ENCODE results near the gene STMN1. TPM values are rescaled to one million over a fixed set of nuclear protein-coding genes. Genes with fewer than 3 reads are reported as not detected.

Gene STMN1
- polyA plus RNA-seq, 1 donor: 436 TPM

DNA sequence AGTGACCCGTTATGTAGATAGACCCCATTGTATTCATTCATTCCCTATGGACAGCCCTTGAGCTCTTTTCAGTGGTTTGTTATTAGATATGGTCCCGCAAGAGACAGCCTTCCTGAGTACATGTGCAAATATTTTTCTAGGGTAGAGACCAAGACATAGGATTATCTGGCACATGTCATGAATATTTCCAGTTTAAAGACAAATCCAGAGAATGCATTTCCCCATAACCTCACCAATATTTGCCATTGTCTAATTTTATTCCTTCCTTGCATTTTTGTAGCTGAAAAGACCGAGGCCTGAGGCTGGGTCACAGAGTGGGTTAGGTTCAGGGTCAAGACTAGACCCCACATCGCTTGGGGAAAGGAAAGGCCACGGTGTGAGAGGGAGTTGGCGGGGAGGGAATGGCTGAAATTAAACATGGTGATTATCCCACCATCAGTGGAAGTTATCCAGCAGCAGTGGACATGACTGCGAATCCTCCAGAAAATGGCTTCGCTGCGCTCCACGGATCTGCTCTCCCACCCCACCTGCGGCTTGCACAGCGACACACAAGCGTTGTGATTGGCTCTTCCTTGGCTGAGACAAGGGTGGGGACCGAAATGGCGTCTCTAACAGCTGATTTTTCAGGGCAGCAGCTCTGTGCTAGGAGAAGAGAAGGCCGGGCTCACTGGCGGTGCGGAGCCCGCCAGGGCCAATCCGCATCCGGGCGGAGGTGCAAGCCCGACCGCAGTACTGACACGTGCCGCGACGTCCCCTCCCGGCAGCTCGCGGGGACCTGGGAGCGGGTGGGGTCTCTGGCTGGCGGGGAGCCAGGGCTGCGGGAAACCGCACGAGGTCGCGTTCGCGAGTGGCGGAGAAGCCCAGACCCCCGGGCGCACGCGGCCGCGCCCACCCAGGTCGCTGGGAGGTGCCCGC, 16.1 kb upstream of the STMN1 start:
- no peak for DNase-seq (ENCODE audit: low read depth)

DNA sequence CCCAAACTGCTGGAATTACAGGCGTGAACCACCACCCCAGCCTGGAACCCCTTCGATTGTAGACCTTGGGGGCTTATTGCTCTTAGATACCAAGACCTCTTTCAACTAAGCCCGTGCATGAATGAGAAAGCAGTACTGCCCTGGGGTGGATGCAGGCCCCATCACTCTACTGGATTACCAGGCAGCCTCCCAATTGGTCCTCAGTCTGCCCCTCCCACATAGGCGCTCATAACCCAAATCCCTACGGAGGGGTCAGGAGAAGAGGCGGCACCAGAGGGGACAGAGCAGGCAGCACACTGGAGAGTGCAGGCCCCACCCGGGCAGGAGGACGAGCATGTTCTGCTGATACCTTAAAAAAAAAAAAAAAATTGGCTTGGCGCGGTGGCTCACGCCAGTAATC, 12.4 kb upstream of the STMN1 start:
- no peak for DNase-seq (ENCODE audit: low read depth)

DNA sequence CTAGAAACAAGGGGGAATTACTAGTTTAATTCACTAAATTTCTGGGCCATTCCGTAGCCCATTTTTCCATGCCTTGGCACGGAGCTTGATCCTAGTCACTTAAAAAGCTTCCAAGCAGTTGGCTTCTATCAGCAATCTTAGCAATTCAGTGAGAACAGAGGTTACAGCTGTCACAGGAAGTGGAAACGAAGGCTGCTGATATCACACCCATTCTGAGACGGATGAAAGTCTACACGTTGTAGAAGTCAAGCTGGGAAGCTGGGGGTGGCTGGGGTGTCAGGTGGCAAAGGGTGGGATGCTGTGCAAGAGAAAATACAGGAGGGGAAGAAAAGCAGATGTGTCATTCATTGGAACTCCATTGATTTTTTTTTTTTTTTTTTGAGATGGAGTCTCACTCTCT, 11.8 kb upstream of the STMN1 start:
- no peak for DNase-seq (ENCODE audit: low read depth)

DNA sequence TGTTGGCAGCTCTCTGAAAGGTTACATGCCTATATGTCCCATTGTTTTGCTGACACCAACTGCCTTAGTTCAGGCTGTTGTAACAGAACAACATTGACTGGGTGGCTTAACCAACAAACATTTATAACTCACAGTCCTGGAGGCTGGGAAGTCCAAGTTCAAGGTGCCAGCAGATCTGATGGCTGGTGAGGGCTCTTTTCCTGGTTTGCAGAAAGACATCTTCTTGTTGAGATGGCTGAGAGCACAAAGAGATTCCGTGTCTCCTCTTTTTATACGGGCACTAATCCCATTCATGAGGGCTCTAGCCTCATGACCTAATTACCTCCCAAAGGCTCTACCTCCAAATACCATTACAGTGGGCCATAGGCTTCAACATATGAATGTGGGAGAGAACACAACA, 10.2 kb upstream of the STMN1 start:
- no peak for DNase-seq (ENCODE audit: low read depth)

DNA sequence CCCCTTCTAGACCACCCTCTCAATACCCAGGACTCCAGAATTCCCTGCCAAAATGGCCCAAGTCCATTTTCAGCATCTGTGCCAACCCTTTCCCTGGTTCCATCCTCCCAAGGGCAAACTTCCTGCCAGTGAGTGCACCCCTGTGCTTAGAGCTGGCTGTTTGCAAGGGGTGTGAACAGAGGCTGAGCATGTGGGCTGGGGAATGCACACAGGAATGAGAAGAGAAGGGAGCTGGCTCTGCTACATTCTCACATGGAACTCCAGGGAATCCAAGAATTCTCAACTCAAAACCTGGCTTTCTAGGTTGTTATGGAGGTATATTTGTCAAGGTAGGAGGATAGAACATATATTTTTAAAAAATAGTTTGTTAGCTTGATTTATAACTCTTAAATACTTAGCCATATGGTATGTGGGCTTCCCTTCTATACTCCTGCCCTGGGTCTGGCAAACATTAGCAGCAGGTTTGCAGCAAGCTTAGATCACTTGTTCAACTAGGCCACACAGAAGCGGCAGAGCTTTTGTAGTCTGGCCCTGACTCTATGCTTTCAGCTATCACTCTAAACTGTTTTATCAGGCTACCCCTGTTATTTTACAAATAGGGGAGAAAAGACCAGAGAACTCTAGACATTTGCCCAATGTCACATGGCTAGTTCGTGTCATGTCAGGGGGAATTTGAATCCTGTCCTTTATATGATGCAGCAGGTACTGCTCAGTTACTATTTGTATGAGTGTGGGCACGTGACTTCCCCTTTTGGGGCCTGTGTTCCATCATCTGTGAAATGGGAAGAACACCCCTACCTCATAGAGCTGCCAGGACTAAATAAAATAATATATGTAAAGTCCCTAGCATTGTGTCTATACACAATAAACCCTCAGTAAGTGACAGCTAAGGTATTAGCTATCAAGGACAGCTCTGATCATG, 8.1 kb upstream of the STMN1 start:
- no peak for DNase-seq (ENCODE audit: low read depth)

DNA sequence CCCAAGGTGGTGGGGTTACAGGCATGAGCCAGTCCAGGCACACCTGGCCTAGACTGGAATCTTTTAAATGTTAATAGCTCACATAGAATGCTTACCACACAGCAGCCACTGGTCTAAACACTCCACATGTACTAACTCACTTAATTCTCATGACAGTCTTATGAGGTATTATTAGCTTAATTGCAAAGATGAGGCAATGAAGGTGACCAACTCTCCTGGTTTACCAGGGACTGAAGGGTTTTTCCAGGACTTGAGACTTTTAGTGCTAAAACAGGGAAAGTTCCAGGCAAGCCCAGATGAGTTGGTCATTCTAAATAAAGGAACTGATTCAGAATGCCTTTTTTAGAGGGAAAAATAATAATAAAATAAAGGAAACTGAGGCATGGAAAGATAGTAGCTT, 7.0 kb upstream of the STMN1 start:
- DNase-seq (ENCODE audit: low read depth): no peak

DNA sequence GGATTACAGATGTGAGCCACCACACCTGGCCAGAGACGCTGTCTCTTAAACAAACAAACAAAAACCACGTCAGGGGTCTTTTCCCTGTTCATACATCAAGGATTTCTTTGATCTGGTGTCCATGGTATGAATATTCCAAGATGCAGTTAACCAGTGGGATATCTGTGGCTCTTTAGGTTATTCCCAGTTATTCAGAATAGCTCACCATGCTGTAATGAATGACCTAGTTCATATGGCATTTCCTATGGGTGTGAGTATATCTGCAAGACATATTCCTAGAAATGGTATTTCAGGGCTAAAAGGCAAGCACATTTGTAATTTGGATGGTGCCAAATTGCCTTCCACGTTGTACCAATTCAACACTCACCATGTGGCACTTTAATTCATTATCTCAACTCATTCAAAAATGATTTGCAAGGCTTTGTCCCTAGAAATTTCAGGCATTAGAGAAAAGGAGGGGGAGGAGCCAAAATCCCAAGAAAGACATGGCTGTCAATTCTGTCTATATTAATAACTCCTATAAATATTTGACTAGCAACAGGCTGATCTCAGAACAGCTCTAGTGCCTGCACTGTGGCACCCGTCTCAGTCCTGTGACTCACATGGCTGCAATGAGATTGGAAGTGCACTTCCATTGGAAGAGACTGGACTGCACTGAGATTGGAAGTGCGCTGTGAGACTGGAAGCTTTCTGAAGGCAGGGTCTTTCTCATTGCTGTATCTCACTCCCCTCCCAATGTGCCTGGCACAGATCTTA, 6.0 kb upstream of the STMN1 start:
- no peak for DNase-seq (ENCODE audit: low read depth)

DNA sequence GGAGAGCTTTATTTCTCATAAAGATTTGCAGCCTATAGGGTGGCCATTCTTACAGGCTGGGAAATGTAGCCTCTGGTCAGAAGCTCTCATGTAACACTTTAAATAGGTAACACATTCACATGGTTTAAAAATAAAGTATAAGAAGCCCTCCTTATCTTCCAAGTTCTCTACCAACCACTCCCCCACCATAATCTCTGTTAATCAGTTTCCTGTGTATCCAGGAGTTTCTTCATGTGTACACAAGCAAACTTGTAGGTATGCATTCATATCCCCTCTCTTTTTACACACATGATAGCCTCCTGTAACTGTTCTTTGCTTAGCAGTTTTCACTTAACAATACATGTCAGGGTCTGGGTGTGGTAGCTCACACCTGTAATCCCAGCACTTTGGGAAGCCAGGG, 4.9 kb upstream of the STMN1 start:
- no peak for DNase-seq (ENCODE audit: low read depth)

DNA sequence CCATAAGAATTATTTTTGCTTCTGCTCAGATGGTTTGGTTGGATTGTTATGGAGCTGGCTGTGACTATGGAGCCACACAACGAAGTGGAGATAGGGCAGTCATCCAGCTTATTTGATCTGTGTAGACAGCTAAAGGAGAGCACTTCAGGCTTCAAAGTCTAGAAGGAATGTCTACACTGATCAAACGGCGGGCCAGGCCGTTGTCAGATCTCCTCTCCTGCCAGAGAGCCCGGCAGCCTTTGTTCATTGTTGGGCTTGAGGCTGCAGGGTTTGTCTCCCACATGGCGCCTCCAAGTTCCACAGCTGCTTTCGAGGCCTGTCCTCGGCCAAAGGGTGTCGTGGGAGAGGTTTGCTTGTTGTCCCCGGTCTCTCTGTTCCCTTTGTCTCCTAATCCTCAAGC, 2.8 kb upstream of the STMN1 start:
- no peak for DNase-seq (ENCODE audit: low read depth)

DNA sequence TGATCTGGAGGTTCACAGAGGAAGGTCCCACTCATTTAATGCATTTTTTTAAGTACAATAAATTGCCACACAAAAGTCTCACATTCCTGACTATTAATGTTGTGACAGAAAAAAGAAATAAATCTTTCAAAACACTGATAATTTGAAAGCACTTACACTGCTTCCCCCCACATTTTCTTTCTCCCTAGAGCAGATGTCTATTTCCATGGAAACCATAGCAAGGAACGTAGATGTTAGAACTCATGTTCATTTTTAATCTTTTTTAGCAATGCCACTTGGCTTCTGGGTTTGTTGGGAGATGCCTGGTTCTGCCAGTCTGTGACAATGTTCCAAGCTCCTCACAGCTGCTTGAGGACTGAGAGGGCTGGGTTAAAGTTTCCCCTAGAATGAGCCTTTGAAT, 1.9 kb upstream of the STMN1 start:
- no peak for DNase-seq (ENCODE audit: low read depth)

DNA sequence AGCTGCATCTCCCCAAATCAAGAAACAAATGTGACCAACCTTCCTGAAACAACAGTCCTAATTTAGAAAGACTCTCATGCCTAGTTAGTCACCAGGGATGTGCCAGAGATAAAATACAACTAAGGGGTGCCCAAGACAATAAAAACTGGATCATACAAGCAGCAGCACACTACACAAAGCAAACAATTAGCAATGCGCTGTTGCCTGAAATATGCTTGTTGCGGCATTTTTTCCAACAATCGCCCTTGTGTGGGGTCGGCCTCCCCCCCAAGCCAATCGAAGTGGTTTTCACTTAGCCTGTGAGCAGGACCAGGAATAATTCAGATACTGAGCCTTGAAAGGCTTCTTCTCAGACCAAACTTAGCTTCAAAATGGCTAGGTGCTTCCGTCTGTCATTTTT, 1.4 kb upstream of the STMN1 start:
- no peak for DNase-seq (ENCODE audit: low read depth)

DNA sequence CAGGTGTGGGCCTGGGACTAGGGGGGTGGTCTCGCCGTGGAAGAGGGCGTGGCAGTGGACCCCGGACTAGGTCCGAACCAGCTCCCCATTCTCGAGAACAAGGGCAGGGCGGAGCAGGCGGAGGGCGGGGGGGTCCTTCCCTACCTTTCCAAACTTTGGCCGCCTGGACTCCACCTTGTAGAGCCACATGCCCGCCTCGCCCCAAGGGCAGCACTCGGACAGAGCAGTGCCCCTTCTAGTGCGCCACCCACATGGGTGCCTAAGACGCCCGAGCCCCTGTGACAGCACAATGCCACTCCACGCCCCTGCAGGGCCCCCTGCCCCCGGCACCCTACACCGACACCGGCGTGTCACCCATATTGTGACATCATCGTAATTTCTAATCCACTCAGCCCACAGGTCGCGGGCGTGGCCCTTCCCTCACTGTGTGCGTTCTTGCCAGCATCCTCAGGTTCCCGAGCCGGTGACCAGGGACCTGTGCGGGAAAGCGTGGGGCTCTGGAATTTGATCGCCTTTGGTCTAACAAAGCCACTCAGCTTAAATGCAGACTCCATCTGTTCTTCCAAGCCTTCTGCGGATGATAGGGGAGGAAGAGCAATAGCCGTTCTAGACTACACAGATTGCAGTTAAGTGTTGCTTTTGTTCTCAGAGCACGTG, 553 bp upstream of the STMN1 start:
- DNase-seq (ENCODE audit: low read depth): no peak

DNA sequence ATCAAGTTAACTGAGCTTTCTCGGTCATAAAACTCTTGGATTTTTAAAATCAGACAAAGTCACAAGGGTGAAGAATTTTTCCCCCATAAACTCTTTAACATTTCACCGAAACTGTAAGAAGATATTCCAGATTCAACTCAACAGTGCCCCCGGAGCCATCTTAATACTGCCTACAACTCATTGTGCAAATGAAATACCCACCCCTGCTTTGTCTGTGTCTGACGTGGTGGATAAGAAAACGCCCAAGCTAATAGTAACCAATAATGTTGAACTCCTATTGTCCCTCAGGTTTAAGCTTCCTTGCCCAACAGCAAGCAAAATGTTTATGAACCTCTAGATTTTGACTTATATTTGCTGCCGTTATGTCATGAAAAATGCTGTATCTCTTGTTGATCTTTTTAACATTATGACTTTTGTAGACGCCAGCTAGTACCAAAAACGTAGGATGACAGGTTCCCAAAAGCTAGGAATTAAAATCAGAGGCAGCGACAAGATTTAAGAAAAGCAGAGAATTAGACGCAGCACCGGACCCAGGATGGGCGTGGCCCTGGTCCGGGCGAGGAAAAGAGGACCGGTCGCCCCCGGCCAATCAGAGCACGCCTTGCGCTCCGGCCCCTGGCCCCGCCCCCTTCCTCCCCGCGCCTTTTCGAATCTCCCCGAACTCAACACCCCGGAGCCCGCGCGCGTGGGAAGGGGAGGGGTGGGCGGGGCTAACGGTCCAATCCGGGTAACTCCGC, 1.1 kb downstream of the STMN1 start:
- peak; percentile 70 for DNase-seq (ENCODE audit: low read depth)

DNA sequence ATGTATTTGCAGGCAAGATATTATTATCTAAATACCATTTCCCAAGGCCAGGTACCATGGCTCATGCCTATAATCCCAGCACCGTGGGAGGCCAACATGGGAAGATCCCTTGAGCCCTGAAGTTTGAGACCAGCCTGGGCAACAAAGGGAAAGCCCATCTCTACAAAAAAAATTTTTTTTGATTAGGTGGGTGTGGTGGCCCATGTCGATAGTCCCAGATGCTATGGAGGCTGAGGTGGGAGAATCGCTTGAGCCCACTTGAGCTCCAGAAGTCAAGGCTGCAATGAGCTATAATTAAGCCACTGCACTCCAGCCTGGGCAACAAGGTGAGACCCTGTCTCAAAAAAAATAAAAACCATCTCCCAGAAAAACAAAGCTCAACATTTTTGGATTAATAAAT, 2.2 kb downstream of the STMN1 start:
- no peak for DNase-seq (ENCODE audit: low read depth)

DNA sequence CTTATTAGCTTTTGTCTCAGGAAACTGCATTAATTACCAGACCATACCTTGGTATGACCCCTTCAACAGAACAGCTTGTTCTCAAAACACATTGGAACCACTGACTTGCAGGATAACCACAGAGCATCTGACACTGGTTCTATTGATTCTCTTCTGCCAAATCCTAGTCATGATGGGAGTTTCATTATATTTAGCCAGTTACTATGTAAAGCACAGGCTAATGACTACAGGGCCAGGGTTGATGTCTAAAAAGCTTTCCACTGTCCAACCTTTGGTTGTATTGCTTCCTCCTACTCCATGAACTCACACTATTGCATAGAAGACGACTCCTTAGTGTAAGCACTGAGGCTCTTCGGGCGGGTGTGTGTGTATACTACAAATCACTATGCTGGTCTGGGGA, 3.8 kb downstream of the STMN1 start:
- no peak for DNase-seq (ENCODE audit: low read depth)

DNA sequence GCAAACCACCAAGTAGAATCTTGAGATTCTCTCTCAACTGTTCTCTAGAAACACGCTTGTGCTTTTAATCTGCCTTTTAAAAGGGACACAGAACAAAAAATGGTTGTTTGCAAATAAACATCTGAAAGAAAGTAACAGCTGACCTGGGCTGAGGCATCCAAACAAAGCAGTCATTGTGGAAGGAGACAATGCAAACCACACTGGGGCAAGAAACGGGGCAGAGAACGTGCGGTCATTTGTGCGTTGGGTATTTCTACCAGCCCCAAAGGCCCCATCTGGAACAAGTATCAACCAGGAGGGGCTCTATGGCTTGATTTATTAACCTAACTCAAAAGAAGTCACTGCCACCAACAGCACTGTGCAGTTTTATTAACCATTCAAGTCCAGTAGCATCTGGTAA, 6.0 kb downstream of the STMN1 start:
- DNase-seq (ENCODE audit: low read depth): no peak

DNA sequence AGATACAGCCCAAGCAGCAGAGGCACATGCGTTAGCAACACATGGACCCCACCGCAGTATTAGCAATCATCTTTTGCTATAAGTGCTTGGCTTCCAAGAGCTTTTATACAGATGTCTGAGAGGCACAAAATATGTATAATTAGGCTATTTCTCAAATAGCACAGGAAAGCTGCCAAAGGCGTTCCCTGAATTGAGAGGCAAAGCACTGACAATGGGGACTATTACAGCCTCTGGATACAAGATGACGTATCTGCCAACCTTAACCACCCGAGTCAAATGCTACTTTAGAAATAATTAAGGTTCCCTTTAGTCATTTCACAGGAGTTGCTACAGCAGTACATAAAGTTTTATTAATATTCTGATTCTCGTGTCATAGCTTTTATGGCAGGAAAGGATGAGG, 6.4 kb downstream of the STMN1 start:
- DNase-seq (ENCODE audit: low read depth): no peak

DNA sequence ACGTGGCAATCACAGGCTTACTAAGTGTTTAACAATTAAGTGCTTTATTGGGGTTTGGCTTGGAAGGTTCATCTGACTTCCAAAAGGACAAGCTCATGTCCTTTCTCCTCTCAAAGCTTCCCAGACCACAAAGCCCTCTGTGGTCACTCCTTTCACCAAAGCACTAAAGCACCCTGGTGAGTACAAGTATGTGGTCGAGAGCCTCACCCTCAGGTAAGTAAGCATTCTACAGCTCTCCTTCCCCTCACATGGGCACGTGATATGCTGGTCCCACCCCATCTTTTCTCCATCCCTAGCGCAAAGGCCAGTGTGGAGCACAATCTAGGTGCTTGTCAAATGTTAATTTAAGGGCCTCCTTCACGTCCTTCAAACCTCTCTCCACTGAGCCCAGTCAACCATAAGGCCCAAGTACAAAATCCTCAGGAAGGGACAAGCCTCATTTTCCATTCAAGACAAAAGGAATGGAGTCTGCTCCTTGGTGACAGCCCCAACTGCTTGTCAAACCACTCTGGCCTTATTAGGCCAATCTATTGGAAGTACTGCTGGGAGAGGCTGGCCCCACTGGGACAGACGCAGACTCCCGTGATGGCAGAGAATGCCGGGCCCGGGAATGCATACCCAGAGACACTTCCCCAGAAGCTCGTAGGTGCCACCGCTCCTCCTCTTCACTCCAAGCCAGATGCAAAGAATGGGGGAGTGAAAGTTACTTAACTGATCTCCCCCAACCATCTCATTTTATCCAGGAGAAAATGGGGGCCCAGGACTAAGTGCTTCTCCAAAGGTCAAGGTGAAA, 7.8 kb downstream of the STMN1 start:
- DNase-seq (ENCODE audit: low read depth): no peak

DNA sequence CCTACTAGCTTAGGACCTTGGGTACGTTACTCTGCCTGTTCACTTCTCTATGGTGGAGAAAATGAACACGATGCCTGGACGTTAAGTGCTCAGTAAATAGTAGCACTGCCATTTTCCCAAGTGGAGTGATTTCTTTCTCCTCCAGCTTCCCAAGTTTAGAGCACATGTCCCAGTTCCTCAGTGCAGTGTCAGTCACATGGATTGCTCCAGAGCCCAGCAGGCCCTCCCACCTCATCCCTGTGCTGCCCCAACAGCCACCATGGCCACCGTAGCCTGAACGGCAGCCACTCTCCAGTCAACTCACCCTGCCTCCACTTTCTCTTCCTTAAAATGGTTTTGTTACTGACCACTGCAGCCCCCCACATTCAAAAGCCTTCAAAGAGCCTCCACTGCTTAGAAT, 8.5 kb downstream of the STMN1 start:
- no peak for DNase-seq (ENCODE audit: low read depth)

DNA sequence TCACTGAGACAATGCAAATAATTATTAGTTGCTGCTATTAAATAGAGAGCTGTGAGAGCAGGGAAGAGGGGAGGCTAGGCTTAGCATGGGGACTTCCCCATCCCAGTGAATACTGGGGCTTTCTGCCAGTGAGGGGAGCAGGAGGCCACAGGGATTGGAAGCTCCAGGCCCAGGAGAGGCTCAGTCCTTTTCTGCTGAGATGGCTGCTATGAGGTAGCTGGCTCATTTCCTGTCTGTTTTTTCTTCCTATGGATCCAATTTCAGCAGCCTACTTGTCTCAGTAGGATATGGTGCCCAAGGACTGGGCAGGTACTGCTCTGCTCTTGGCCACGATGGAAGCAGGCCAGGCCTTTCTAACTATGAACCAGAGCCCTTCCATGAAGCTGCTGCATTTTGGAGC, 10.0 kb downstream of the STMN1 start:
- DNase-seq (ENCODE audit: low read depth): no peak

Measured in forelimb muscle (tissue), 1 donor.